Osteoblast (primary cell): ENCODE data around the gene CRYBG2. TPM values are rescaled to one million over a fixed set of nuclear protein-coding genes. Genes with fewer than 3 reads are reported as not detected.

Experiments
- DNase-seq: peaks from one replicate; pipeline ENCODE4 v3.0.0; 2011; ENCODE audit warnings: low spot score, mixed read lengths; ENCODE audit not compliant: insufficient read length; ENCODE audit errors: missing footprints
- H2AFZ ChIP-seq: 2 replicates; pipeline ENCODE4 v1.6.0; 2011; ENCODE audit warnings: mild to moderate bottlenecking, low read length
- H3K27ac ChIP-seq: 2 replicates; pipeline ENCODE4 v1.5.1; 2011; ENCODE audit warnings: mild to moderate bottlenecking, low read depth, low read length, moderate library complexity
- H3K27me3 ChIP-seq: 2 replicates; pipeline ENCODE4 v1.6.0; 2012; ENCODE audit warnings: mild to moderate bottlenecking, control low read depth, inconsistent platforms, low read length, moderate library complexity; ENCODE audit not compliant: insufficient read depth
- H3K36me3 ChIP-seq: 2 replicates; pipeline ENCODE4 v1.5.1; 2011; ENCODE audit warnings: mild to moderate bottlenecking, low read length, control low read depth, moderate library complexity; ENCODE audit not compliant: insufficient read depth
- H3K4me1 ChIP-seq: 2 replicates; pipeline ENCODE4 v1.5.1; 2011; ENCODE audit warnings: mild to moderate bottlenecking, low read length, control low read depth, moderate library complexity; ENCODE audit not compliant: insufficient read depth
- H3K4me2 ChIP-seq: 2 replicates; pipeline ENCODE4 v1.6.0; 2011; ENCODE audit warnings: mild to moderate bottlenecking, low read length; ENCODE audit not compliant: insufficient read depth
- H3K4me3 ChIP-seq: fragments of 200-600 bp; sonication (generic); 3 replicates; pipeline ENCODE4 v1.5.1; 2012; ENCODE audit warnings: mild to moderate bottlenecking, low read length, inconsistent platforms; ENCODE audit not compliant: insufficient read depth
- H3K79me2 ChIP-seq: 2 replicates; pipeline ENCODE4 v1.6.0; 2012; ENCODE audit warnings: mild to moderate bottlenecking, low read length, control low read depth, inconsistent platforms; ENCODE audit not compliant: insufficient read depth
- H3K9me3 ChIP-seq: 2 replicates; pipeline ENCODE4 v1.5.1; 2011; ENCODE audit warnings: low read depth, low read length, control low read depth
- H4K20me1 ChIP-seq: 2 replicates; pipeline ENCODE4 v1.6.0; 2012; ENCODE audit warnings: mild to moderate bottlenecking, low read length, control low read depth; ENCODE audit not compliant: insufficient read depth
- total RNA-seq: library from RNA; depleted of rRNA; stranded (reverse); fragments of >200 nt; gene quantifications from 2 replicates; pipeline ENCODE4 v1.2.3, GENCODE V29; 2012
- TF ChIP-seq, protein P1 (sequence below): IDR thresholded peaks from 2 replicates; pipeline ENCODE4 v1.5.1; 2011; ENCODE audit warnings: mild to moderate bottlenecking, low read depth, low read length, moderate library complexity; ENCODE audit errors: extremely low read depth

The CRYBG2 gene
- total RNA-seq, 1 donor = not detected

DNA sequence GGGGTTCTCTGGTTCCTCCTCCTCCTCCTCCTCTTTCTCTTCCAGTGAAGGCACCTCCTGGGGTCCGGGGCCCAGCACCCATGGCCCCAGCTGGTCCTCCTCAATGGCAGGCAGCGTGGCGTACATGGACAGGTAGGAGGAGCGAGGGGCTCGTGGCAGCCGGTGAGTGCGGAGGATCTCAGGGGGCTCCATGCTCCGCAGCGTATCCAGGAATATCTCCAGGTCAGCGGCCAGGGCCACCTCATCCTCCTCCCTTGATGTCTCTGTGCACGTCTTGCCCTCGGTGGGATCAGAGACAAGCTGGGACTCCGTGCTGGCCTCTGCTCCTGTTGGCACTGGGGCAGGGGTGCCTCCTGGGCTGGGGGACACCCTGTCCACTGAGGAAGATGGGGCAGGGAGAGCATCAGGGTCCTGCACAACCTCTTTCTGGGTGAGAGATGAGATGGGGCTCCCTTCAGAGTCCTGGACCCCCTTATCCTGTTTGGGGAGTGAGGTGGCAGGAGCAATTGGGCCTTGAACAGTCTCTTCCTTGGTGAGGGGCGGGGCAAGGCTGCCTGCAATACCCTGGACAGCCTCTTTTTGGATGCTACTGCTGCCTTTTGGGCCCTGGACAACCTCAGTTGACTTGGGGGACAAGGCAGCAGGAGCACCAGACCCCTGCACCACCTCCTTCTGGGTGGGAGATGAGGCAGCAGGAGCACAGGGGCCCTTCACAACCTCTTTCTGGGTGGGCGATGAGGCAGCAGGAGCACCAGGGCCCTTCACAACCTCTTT, 9.6 kb downstream of the CRYBG2 start:
- no peak overlapping the region for H2AFZ ChIP-seq
- H3K36me3 ChIP-seq = no peaks in the 10 kb centered on the region
- TF ChIP-seq, protein P1, sequence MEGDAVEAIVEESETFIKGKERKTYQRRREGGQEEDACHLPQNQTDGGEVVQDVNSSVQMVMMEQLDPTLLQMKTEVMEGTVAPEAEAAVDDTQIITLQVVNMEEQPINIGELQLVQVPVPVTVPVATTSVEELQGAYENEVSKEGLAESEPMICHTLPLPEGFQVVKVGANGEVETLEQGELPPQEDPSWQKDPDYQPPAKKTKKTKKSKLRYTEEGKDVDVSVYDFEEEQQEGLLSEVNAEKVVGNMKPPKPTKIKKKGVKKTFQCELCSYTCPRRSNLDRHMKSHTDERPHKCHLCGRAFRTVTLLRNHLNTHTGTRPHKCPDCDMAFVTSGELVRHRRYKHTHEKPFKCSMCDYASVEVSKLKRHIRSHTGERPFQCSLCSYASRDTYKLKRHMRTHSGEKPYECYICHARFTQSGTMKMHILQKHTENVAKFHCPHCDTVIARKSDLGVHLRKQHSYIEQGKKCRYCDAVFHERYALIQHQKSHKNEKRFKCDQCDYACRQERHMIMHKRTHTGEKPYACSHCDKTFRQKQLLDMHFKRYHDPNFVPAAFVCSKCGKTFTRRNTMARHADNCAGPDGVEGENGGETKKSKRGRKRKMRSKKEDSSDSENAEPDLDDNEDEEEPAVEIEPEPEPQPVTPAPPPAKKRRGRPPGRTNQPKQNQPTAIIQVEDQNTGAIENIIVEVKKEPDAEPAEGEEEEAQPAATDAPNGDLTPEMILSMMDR = no peak
- peaks cover 3% of the 10 kb centered on the region for H3K27me3 ChIP-seq
- peak; percentile 62 for DNase-seq
- H3K4me3 ChIP-seq = no peak overlapping the region
- no peak overlapping the region for H3K27ac ChIP-seq
- no peaks in the 10 kb centered on the region for H4K20me1 ChIP-seq
- no peaks in the 10 kb centered on the region for H3K79me2 ChIP-seq
- peaks cover 3% of the 10 kb centered on the region for H3K4me1 ChIP-seq
- no peaks in the 10 kb centered on the region for H3K9me3 ChIP-seq
- no peak overlapping the region for H3K4me2 ChIP-seq

DNA sequence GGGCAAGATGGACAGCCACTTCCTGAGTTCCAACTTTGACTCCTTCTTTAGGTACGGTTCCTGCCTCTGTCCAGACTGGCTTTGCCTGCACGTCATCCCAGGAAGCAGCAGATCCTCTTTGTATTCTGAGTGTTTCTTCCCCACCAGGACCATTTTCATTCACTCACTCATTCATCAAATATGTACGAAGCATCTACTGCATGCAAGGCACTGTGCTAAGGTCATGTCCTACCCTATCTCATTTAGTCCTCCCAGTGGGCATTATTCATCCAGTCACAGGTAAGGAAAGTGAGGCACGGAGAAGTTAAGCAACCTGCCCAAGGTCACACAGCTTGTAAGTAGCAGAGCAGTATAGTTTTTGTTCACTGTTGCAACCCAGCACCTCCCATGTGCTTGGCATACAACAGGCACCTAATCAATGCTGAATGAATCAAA, 13.9 kb downstream of the CRYBG2 start:
- no peak overlapping the region for H3K4me3 ChIP-seq
- peaks cover 22% of the 10 kb centered on the region for H3K27me3 ChIP-seq

DNA sequence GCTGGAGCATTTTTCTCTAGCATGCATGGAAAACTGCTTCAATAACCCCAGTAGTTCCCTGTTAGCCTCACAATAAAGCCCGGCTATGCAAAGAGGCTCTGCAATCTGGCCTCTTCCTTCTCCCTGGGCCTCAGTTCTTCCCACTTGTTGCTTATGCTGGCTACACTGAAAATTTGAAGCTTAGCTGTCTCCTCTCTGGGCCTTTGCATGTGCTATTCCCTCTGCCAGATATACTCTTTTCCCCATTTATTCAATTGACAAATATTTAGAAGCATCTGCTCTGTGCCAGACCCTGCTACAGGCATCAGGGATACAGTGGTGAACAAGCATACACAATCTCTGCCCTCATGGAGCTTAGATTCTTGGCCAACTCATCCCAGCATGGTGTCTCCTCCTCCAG, 15.3 kb downstream of the CRYBG2 start:
- peaks cover 22% of the 10 kb centered on the region for H3K27me3 ChIP-seq
- H4K20me1 ChIP-seq = no peaks in the 10 kb centered on the region
- no peak overlapping the region for H3K4me2 ChIP-seq
- no peak overlapping the region for H2AFZ ChIP-seq
- H3K4me1 ChIP-seq = peaks cover 7% of the 10 kb centered on the region
- H3K79me2 ChIP-seq = no peaks in the 10 kb centered on the region
- H3K36me3 ChIP-seq = no peaks in the 10 kb centered on the region
- no peak overlapping the region for H3K4me3 ChIP-seq
- TF ChIP-seq, protein P1 = no peak
- H3K9me3 ChIP-seq = no peaks in the 10 kb centered on the region
- DNase-seq = peak; percentile 83
- no peak overlapping the region for H3K27ac ChIP-seq

More for the DNA sequence above, 13.9 kb downstream of the CRYBG2 start:
- Histone ChIP-seq H3K36me3 (no peaks in the 10 kb centered on the region), H3K4me2 (no peak overlapping the region), H4K20me1 (no peaks in the 10 kb centered on the region), H3K9me3 (no peaks in the 10 kb centered on the region), H3K79me2 (no peaks in the 10 kb centered on the region), H3K27ac (no peak overlapping the region), H3K4me1 (peaks cover 7% of the 10 kb centered on the region), H2AFZ (no peak overlapping the region)
- TF ChIP-seq, protein P1 = no peak
- DNase-seq = peak; percentile 53

DNA sequence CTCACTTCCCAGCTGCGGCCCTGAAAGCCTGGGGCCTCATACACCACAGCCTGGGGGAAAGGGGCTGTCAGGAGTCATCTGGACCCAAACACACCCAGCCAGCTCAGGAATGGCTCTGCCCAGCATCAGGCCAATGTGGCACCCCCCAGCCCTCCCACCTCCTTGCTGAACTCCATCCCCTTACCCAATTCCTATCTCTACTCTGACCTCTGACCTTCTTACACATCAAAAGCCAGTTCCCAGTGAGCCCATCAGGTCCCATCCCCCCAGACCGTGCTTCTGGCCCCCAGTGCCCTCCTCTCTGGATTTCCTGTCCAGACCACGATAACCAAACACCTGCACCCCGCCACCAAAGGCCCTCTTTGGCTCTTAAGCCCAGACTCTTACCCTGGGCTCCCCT, 16.3 kb downstream of the CRYBG2 start:
- Histone ChIP-seq H3K9me3 (no peaks in the 10 kb centered on the region), H2AFZ (no peak overlapping the region), H3K36me3 (no peaks in the 10 kb centered on the region), H3K27me3 (peaks cover 22% of the 10 kb centered on the region), H3K27ac (no peak overlapping the region), H3K4me3 (no peak overlapping the region), H3K4me2 (no peak overlapping the region), H4K20me1 (no peaks in the 10 kb centered on the region), H3K79me2 (no peaks in the 10 kb centered on the region), H3K4me1 (peaks cover 7% of the 10 kb centered on the region)
- TF ChIP-seq, protein P1 = no peak
- peak; percentile 65 for DNase-seq
